ENCODE results near the gene CPLX1. TPM values are rescaled to one million over a fixed set of nuclear protein-coding genes. Genes with fewer than 3 reads are reported as not detected.

Gene CPLX1
- total and polyA plus RNA-seq, 9 donors = 0.47 to 10.2 (median 2.3) TPM

DNA sequence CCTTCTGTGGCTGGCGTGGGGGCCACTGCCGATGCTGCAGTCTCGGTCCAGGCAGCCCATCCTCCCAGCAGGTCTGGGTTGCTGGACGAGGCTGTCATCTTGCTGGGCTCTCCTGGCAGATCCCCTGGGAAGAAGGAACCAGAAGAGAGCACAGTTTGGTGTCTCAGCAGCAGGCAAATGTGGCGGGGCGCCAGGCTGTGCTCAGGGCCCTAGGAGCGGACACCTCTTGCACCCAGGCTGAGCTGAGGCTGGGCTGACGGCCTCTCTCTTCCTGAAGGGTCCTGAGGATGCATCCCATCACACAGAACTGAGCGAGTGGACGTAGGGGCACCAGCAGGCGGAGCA lies 39.2 kb upstream of the CPLX1 start:
- no peak for TF ChIP-seq EP300 (IDR thresholded peaks at IDR 0.05)
- TF ChIP-seq, protein P1, sequence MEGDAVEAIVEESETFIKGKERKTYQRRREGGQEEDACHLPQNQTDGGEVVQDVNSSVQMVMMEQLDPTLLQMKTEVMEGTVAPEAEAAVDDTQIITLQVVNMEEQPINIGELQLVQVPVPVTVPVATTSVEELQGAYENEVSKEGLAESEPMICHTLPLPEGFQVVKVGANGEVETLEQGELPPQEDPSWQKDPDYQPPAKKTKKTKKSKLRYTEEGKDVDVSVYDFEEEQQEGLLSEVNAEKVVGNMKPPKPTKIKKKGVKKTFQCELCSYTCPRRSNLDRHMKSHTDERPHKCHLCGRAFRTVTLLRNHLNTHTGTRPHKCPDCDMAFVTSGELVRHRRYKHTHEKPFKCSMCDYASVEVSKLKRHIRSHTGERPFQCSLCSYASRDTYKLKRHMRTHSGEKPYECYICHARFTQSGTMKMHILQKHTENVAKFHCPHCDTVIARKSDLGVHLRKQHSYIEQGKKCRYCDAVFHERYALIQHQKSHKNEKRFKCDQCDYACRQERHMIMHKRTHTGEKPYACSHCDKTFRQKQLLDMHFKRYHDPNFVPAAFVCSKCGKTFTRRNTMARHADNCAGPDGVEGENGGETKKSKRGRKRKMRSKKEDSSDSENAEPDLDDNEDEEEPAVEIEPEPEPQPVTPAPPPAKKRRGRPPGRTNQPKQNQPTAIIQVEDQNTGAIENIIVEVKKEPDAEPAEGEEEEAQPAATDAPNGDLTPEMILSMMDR (IDR thresholded peaks at IDR 0.05) = no peak
- TF ChIP-seq POLR2A (IDR thresholded peaks at IDR 0.05) = no peak
- Histone ChIP-seq H3K27me3 (no peaks in the 10 kb centered on the region), H3K27ac (no peak overlapping the region), H3K9me3 (no peaks in the 10 kb centered on the region), H3K36me3 (no peaks in the 10 kb centered on the region), H3K4me1 (ENCODE audit: insufficient read depth) (no peaks in the 10 kb centered on the region), H3K4me3 (no peak overlapping the region)
- DNase-seq = no peak
- WGBS, 3 donors = 95 to 98% (median 97%) methylated on average over 10 to 11 of the region's 11 CpGs
- intact Hi-C loops (cut with DNase I) = no loop called here

GRCh38 chr4:864456-865120 lies 38.7 kb upstream of the CPLX1 start:
- WGBS, 3 donors = 92 to 95% (median 93%) methylated on average over 42 of the region's 42 CpGs
- H3K27me3 ChIP-seq = no peaks in the 10 kb centered on the region
- H3K36me3 ChIP-seq = no peaks in the 10 kb centered on the region
- no peak for DNase-seq
- H3K4me3 ChIP-seq = no peak overlapping the region
- no peak for TF ChIP-seq EP300 (IDR thresholded peaks at IDR 0.05)
- TF ChIP-seq POLR2A (IDR thresholded peaks at IDR 0.05) = no peak
- TF ChIP-seq, protein P1 (IDR thresholded peaks at IDR 0.05) = no peak
- intact Hi-C loops (cut with DNase I) = no loop called here
- no peak overlapping the region for H3K27ac ChIP-seq
- no peaks in the 10 kb centered on the region for H3K4me1 ChIP-seq (ENCODE audit: insufficient read depth)
- no peaks in the 10 kb centered on the region for H3K9me3 ChIP-seq

DNA sequence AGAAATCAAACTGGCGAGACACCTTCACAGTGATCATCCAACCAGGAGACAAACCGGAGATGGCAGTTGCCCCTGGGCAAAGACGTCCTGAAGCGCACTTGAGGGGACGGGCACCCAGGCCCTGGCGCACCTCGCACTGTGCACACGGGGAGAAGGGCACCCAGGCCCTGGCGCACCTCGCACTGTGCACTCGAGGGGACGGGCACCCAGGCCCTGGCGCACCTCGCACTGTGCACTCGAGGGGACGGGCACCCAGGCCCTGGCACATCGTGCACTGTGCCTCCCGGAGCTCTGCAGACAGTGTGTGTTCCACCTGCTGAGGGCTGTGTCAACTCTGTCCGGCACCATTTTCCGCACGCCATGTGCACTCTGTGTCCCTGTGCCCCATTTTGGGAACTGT lies 34.6 kb upstream of the CPLX1 start:
- Histone ChIP-seq H3K36me3 (no peaks in the 10 kb centered on the region), H3K4me1 (ENCODE audit: insufficient read depth) (no peaks in the 10 kb centered on the region), H3K9me3 (no peaks in the 10 kb centered on the region), H3K27me3 (no peaks in the 10 kb centered on the region), H3K4me3 (no peak overlapping the region), H3K27ac (no peak overlapping the region)
- 93 to 96% (median 94%) methylated on average over 21 of the region's 21 CpGs for WGBS, 3 donors
- TF ChIP-seq POLR2A (IDR thresholded peaks at IDR 0.05) (no peak), EP300 (IDR thresholded peaks at IDR 0.05) (no peak)
- TF ChIP-seq, protein P1 (IDR thresholded peaks at IDR 0.05) = no peak
- no peak for DNase-seq
- intact Hi-C loops (cut with DNase I) = no loop called here

- TF ChIP-seq EP300 (IDR thresholded peaks at IDR 0.05) (no peak), POLR2A (IDR thresholded peaks at IDR 0.05) (no peak)
- TF ChIP-seq, protein P1 (IDR thresholded peaks at IDR 0.05) = no peak
- no peaks in the 10 kb centered on the region for H3K36me3 ChIP-seq
- H3K4me1 ChIP-seq (ENCODE audit: insufficient read depth) = no peaks in the 10 kb centered on the region
- no peaks in the 10 kb centered on the region for H3K27me3 ChIP-seq
- no peak overlapping the region for H3K4me3 ChIP-seq
- DNase-seq = no peak
- 86 to 90% (median 88%) methylated on average over 13 of the region's 13 CpGs for WGBS, 3 donors
- no peaks in the 10 kb centered on the region for H3K9me3 ChIP-seq
- intact Hi-C loops (cut with DNase I) = no loop called here
- no peak overlapping the region for H3K27ac ChIP-seq
Observed at GRCh38 chr4:859496-859895, 33.6 kb upstream of the CPLX1 start.

All from ovary (tissue), 9 donors.